ENCODE measurements around the gene ASB4. TPM values are rescaled to one million over a fixed set of nuclear protein-coding genes. Genes with fewer than 3 reads are reported as not detected.

Gene ASB4
- polyA plus RNA-seq, 1 experiment: 0.06 TPM

- Histone ChIP-seq H3K4me3 (ENCODE audit: low read depth, low read length) (peak overlapping the region; percentile 26), H3K27ac (ENCODE audit: low read depth, low read length) (no peak overlapping the region), H3K9me3 (ENCODE audit: control insufficient read depth, insufficient read depth, low read length) (no peaks in the 10 kb centered on the region), H3K27me3 (ENCODE audit: control insufficient read depth, insufficient read depth, low read length) (peaks cover 2% of the 10 kb centered on the region)
- ChIA-PET CTCF (interaction anchor here (0.6 to 11.5 kb wide), 36 partner anchors 10 to 267 kb away, joined by 3 to 367 read pairs (median 4); partner anchors contain the start of gene PDK4), POLR2A (interaction anchor here (1.3 kb wide), 1 partner anchor 64 kb away, joined by 9 read pairs; no protein-coding TSS in a partner anchor)
- DNase-seq (ENCODE audit: low read depth, low spot score): peak; percentile 34
- TF ChIP-seq CTCF (IDR thresholded peaks at IDR 0.05; ENCODE audit: low read depth, low read length): peak; percentile 83
These were observed 59.4 kb downstream of the ASB4 start for GRCh38 chr7:95545007-95545615.

GRCh38 chr7:95545673-95546072 lies 59.9 kb downstream of the ASB4 start:
- CTCF ChIA-PET: interaction anchor here (0.8 to 11.5 kb wide), 24 partner anchors 11 to 205 kb away, joined by 3 to 367 read pairs (median 5); no protein-coding TSS in a partner anchor
- no peak for TF ChIP-seq CTCF (IDR thresholded peaks at IDR 0.05; ENCODE audit: low read depth, low read length)
- no peak for DNase-seq (ENCODE audit: low read depth, low spot score)
- H3K27me3 ChIP-seq (ENCODE audit: control insufficient read depth, insufficient read depth, low read length): peaks cover 2% of the 10 kb centered on the region
- no peak overlapping the region for H3K4me3 ChIP-seq (ENCODE audit: low read depth, low read length)
- POLR2A ChIA-PET: interaction anchor here (1.3 kb wide), 1 partner anchor 63 kb away, joined by 9 read pairs; no protein-coding TSS in a partner anchor
- H3K27ac ChIP-seq (ENCODE audit: low read depth, low read length): no peak overlapping the region
- no peaks in the 10 kb centered on the region for H3K9me3 ChIP-seq (ENCODE audit: control insufficient read depth, insufficient read depth, low read length)

- Histone ChIP-seq H3K4me3 (ENCODE audit: low read depth, low read length) (no peak overlapping the region), H3K9me3 (ENCODE audit: control insufficient read depth, insufficient read depth, low read length) (no peaks in the 10 kb centered on the region), H3K27me3 (ENCODE audit: control insufficient read depth, insufficient read depth, low read length) (peaks cover 2% of the 10 kb centered on the region), H3K27ac (ENCODE audit: low read depth, low read length) (no peak overlapping the region)
- DNase-seq (ENCODE audit: low read depth, low spot score): no peak
- TF ChIP-seq CTCF (IDR thresholded peaks at IDR 0.05; ENCODE audit: low read depth, low read length): no peak
- CTCF ChIA-PET: interaction anchor here (4.0 to 11.5 kb wide), 4 partner anchors 20 to 142 kb away, joined by 51 to 367 read pairs (median 94); no protein-coding TSS in a partner anchor
- POLR2A ChIA-PET: no interaction called here
These were observed 60.9 kb downstream of the ASB4 start for GRCh38 chr7:95546647-95547046.

GRCh38 chr7:95547361-95548348 lies 61.9 kb downstream of the ASB4 start:
- CTCF ChIA-PET: interaction anchor here (1.4 to 11.5 kb wide), 5 partner anchors 21 to 141 kb away, joined by 5 to 367 read pairs (median 77); no protein-coding TSS in a partner anchor
- no peaks in the 10 kb centered on the region for H3K9me3 ChIP-seq (ENCODE audit: control insufficient read depth, insufficient read depth, low read length)
- H3K27ac ChIP-seq (ENCODE audit: low read depth, low read length): no peak overlapping the region
- POLR2A ChIA-PET: no interaction called here
- DNase-seq (ENCODE audit: low read depth, low spot score): no peak
- TF ChIP-seq CTCF (IDR thresholded peaks at IDR 0.05; ENCODE audit: low read depth, low read length): no peak
- H3K27me3 ChIP-seq (ENCODE audit: control insufficient read depth, insufficient read depth, low read length): peaks cover 2% of the 10 kb centered on the region
- no peak overlapping the region for H3K4me3 ChIP-seq (ENCODE audit: low read depth, low read length)
